ENCODE results near the gene EOMES. TPM values are rescaled to one million over a fixed set of nuclear protein-coding genes. Genes with fewer than 3 reads are reported as not detected.

The EOMES gene
- total and polyA plus RNA-seq, 12 donors, result 0.01 to 0.76 (median 0.17) TPM; not detected in 3

- Histone ChIP-seq H3K27ac (peak overlapping the region in 1 of 10 donors; percentile 80), H3K9me3 (no peaks in the 10 kb centered on the region), H3K4me3 (no peak overlapping the region), H3K36me3 (no peaks in the 10 kb centered on the region), H3K27me3 (peaks cover 2 to 100% (median 86%) of the 10 kb centered on the region in 7 donors), H3K4me1 (peaks cover 5 to 40% (median 29%) of the 10 kb centered on the region in 9 donors)
- intact Hi-C loops (cut with DNase I), result loop anchor here in 4 of 10 donors (10.0 kb wide), 3 partner anchors 568 to 608 kb away; no protein-coding TSS in a partner anchor
- WGBS, 2 donors, result 93% methylated on average over 3 of the region's 3 CpGs
- no peak for DNase-seq
- TF ChIP-seq CTCF (IDR thresholded peaks at IDR 0.05), result no peak
- no peak for ATAC-seq
Observed at GRCh38 chr3:27716309-27716708, 5.8 kb downstream of the EOMES start.

- H3K36me3 ChIP-seq, result no peaks in the 10 kb centered on the region
- H3K4me1 ChIP-seq, result peaks cover 5 to 36% (median 24%) of the 10 kb centered on the region in 9 donors
- 69 to 72% methylated on average over 4 of the region's 4 CpGs for WGBS, 2 donors
- intact Hi-C loops (cut with DNase I), result loop anchor here in 5 of 10 donors (2.0 to 10.0 kb wide), 4 partner anchors 569 to 613 kb away; no protein-coding TSS in a partner anchor
- ATAC-seq, result no peak
- peaks cover 0 to 98% (median 84%) of the 10 kb centered on the region in 7 donors for H3K27me3 ChIP-seq
- no peak for TF ChIP-seq CTCF (IDR thresholded peaks at IDR 0.05)
- DNase-seq, result no peak
- peak overlapping the region in 1 of 10 donors; percentile 80 for H3K27ac ChIP-seq
- H3K9me3 ChIP-seq, result no peaks in the 10 kb centered on the region
- no peak overlapping the region for H3K4me3 ChIP-seq
Observed at GRCh38 chr3:27715863-27716262, 6.3 kb downstream of the EOMES start.

GRCh38 chr3:27715454-27715806, 6.7 kb downstream of the EOMES start:
- TF ChIP-seq CTCF (IDR thresholded peaks at IDR 0.05), result no peak
- peaks cover 0 to 98% (median 84%) of the 10 kb centered on the region in 7 donors for H3K27me3 ChIP-seq
- intact Hi-C loops (cut with DNase I), result loop anchor here in 5 of 10 donors (2.0 to 10.0 kb wide), 4 partner anchors 569 to 613 kb away; no protein-coding TSS in a partner anchor

GRCh38 chr3:27714692-27715453, 7.2 kb downstream of the EOMES start:
- Histone ChIP-seq H3K27me3 (peaks cover 0 to 98% (median 80%) of the 10 kb centered on the region in 7 donors), H3K4me1 (peaks cover 5 to 33% (median 22%) of the 10 kb centered on the region in 9 donors), H3K36me3 (no peaks in the 10 kb centered on the region), H3K27ac (peak overlapping the region in 1 of 10 donors; percentile 80), H3K4me3 (peak overlapping the region in 8 of 10 donors; percentile 8 to 69 (median 23)), H3K9me3 (no peaks in the 10 kb centered on the region)
- 5 to 11% methylated on average over 52 of the region's 52 CpGs for WGBS, 2 donors
- TF ChIP-seq CTCF (IDR thresholded peaks at IDR 0.05), result no peak
- ATAC-seq (no peak), DNase-seq (no peak)
- intact Hi-C loops (cut with DNase I), result loop anchor here in 7 of 10 donors (2.0 to 10.0 kb wide), 6 partner anchors 570 to 614 kb away; no protein-coding TSS in a partner anchor

More at GRCh38 chr3:27715454-27715806, 6.7 kb downstream of the EOMES start:
- ATAC-seq (no peak), DNase-seq (no peak)
- Histone ChIP-seq H3K4me1 (peaks cover 5 to 33% (median 22%) of the 10 kb centered on the region in 9 donors), H3K36me3 (no peaks in the 10 kb centered on the region), H3K27ac (peak overlapping the region in 1 of 10 donors; percentile 80), H3K9me3 (no peaks in the 10 kb centered on the region), H3K4me3 (peak overlapping the region in 7 of 10 donors; percentile 8 to 69 (median 31))
- 9 to 14% methylated on average over 11 of the region's 11 CpGs for WGBS, 2 donors

All from heart right ventricle (tissue), 16 donors.